ENCODE measurements around the gene ULBP1.
"Not testable (repeated sequence)": the region's sequence is repeated elsewhere in the genome, so short reads cannot be mapped to it uniquely, and the experiment has no call there.

Gene ULBP1

DNA sequence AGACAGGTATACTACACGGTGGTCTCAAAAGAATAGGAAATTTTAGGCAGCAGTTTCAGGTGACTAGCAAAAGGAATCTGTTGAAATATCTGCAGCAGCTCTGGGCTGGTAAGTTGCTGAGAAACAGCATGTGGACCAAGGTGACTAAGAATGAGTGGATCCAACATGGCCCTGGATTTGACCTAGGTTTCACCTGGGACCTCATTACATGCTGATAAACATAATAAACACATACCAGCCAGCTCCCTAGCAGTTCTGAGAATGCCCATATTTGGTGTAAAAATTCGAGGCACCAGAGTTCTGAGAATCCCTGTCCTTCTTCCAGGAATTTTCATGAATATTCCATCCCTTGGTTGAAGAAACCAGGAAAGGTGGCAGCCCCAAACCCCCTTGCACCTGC is 10.4 kb upstream of the ULBP1 start:
- not testable (repeated sequence) for H3K4me3 ChIP-seq (ENCODE audit: low read length in 2 of 2); H3K9me3 ChIP-seq (ENCODE audit: control insufficient read depth in 2 of 2, low read length in 2 of 2); H3K27ac ChIP-seq (ENCODE audit: low read length); H3K4me1 ChIP-seq (ENCODE audit: control insufficient read depth, insufficient read depth, low read length); H3K9ac ChIP-seq (ENCODE audit: low read length in 2 of 2); H3K36me3 ChIP-seq (ENCODE audit: control insufficient read depth in 2 of 2, insufficient read depth in 2 of 2, low read length in 2 of 2)
- H3K27me3 ChIP-seq (ENCODE audit: control insufficient read depth in 1 of 2, insufficient read depth in 2 of 2, low read length in 2 of 2): peaks cover 38 to 47% of the 10 kb centered on the region in 2 donors

DNA sequence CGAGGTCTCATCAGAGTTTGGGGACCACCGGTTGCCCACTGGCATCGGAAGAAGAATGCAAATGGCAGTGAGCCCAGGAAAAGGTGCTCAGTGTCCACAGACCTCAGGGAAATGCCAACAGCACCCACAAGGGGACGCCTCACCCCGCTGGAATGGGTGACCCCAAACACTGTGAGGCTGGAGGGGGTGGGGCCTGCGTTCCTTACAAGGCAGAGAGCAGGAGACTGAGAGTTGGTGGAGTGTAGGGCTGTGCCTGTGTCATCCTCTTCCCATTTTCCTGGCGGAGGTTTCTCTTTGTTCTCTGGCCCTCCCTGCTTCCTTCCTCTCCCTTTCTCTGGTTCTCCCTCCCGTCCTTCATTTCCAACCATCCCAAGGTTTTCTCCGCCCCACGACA is 9.8 kb upstream of the ULBP1 start:
- not testable (repeated sequence) for H3K4me3 ChIP-seq (ENCODE audit: low read length in 2 of 2); H3K9ac ChIP-seq (ENCODE audit: low read length in 2 of 2); H3K36me3 ChIP-seq (ENCODE audit: control insufficient read depth in 2 of 2, insufficient read depth in 2 of 2, low read length in 2 of 2); H3K9me3 ChIP-seq (ENCODE audit: control insufficient read depth in 2 of 2, low read length in 2 of 2); H3K4me1 ChIP-seq (ENCODE audit: control insufficient read depth, insufficient read depth, low read length); H3K27ac ChIP-seq (ENCODE audit: low read length)
- peaks cover 38 to 47% of the 10 kb centered on the region in 2 donors for H3K27me3 ChIP-seq (ENCODE audit: control insufficient read depth in 1 of 2, insufficient read depth in 2 of 2, low read length in 2 of 2)

DNA sequence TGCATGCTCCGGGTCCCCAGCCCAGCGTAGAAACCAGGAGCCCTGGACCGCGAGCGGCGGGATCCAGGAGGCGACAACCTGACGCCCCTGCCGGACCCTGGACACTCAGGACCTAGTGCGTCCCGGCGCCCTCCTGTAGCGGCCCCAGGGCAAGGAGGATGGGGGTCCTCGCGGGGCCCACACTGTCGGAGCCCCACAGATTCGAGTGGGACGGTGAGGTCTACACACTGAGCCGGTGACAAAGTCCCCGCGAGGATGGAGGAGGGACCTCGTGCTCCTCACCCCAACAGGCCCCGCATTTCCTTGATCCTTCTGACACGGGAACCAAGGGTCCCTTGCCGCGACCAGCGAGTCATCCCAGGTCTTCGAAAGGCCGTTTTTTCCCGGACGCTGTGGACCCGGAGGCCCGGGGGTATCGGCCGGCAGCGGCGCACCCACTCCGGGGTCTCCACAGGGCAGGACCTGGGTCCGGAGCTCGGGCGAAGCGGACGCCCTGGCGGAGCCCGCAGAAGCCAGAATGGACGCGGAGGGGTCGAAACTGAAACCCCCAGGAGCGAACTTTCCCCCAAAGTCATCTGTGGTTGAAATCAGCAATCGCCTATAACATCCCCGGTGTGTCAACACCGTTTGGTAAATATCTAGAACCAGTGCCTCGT is 9.3 kb upstream of the ULBP1 start:
- H3K4me1 ChIP-seq (ENCODE audit: control insufficient read depth, insufficient read depth, low read length); H3K27ac ChIP-seq (ENCODE audit: low read length); H3K9ac ChIP-seq (ENCODE audit: low read length in 2 of 2); H3K4me3 ChIP-seq (ENCODE audit: low read length in 2 of 2); H3K36me3 ChIP-seq (ENCODE audit: control insufficient read depth in 2 of 2, insufficient read depth in 2 of 2, low read length in 2 of 2); H3K9me3 ChIP-seq (ENCODE audit: control insufficient read depth in 2 of 2, low read length in 2 of 2): not testable (repeated sequence)
- peaks cover 38 to 52% of the 10 kb centered on the region in 2 donors for H3K27me3 ChIP-seq (ENCODE audit: control insufficient read depth in 1 of 2, insufficient read depth in 2 of 2, low read length in 2 of 2)

GRCh38 chr6:149954984-149955653 is 8.6 kb upstream of the ULBP1 start:
- H3K27me3 ChIP-seq (ENCODE audit: control insufficient read depth in 1 of 2, insufficient read depth in 2 of 2, low read length in 2 of 2): peaks cover 38 to 52% of the 10 kb centered on the region in 2 donors
- not testable (repeated sequence) for H3K36me3 ChIP-seq (ENCODE audit: control insufficient read depth in 2 of 2, insufficient read depth in 2 of 2, low read length in 2 of 2); H3K4me1 ChIP-seq (ENCODE audit: control insufficient read depth, insufficient read depth, low read length); H3K9ac ChIP-seq (ENCODE audit: low read length in 2 of 2); H3K27ac ChIP-seq (ENCODE audit: low read length); H3K9me3 ChIP-seq (ENCODE audit: control insufficient read depth in 2 of 2, low read length in 2 of 2); H3K4me3 ChIP-seq (ENCODE audit: low read length in 2 of 2)

- H3K4me3 ChIP-seq (ENCODE audit: low read length in 2 of 2); H3K9me3 ChIP-seq (ENCODE audit: control insufficient read depth in 2 of 2, low read length in 2 of 2); H3K9ac ChIP-seq (ENCODE audit: low read length in 2 of 2); H3K4me1 ChIP-seq (ENCODE audit: control insufficient read depth, insufficient read depth, low read length); H3K27ac ChIP-seq (ENCODE audit: low read length); H3K36me3 ChIP-seq (ENCODE audit: control insufficient read depth in 2 of 2, insufficient read depth in 2 of 2, low read length in 2 of 2): not testable (repeated sequence)
- peaks cover 36 to 51% of the 10 kb centered on the region in 2 donors for H3K27me3 ChIP-seq (ENCODE audit: control insufficient read depth in 1 of 2, insufficient read depth in 2 of 2, low read length in 2 of 2)
These were observed 8.0 kb upstream of the ULBP1 start for GRCh38 chr6:149955654-149956317.

GRCh38 chr6:149958124-149958523 is 5.6 kb upstream of the ULBP1 start:
- H3K27me3 ChIP-seq (ENCODE audit: control insufficient read depth in 1 of 2, insufficient read depth in 2 of 2, low read length in 2 of 2): peaks cover 35 to 36% of the 10 kb centered on the region in 2 donors
- H3K27ac ChIP-seq (ENCODE audit: low read length); H3K4me3 ChIP-seq (ENCODE audit: low read length in 2 of 2); H3K9me3 ChIP-seq (ENCODE audit: control insufficient read depth in 2 of 2, low read length in 2 of 2); H3K36me3 ChIP-seq (ENCODE audit: control insufficient read depth in 2 of 2, insufficient read depth in 2 of 2, low read length in 2 of 2); H3K9ac ChIP-seq (ENCODE audit: low read length in 2 of 2); H3K4me1 ChIP-seq (ENCODE audit: control insufficient read depth, insufficient read depth, low read length): not testable (repeated sequence)

DNA sequence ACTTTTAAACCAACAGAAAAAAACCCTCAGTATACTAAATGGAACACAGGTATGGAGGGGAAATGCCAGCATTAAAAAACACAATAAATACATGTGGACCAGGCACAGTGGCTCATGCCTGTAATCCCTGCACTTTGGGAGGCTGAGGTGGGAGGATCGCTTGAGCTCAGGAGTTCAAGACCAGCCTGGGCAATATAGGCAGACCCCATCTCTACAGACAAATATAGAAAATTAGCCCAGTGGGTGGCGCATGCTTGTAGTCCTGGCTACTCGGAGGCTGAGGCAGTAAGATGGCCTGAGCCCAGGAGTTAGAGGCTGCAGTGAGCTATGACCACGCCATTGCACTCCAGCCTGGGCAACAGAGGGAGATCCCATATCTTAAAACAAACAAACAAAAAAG is 3.9 kb upstream of the ULBP1 start:
- Histone ChIP-seq H3K27me3 (ENCODE audit: control insufficient read depth in 1 of 2, insufficient read depth in 2 of 2, low read length in 2 of 2) (peaks cover 43 to 50% of the 10 kb centered on the region in 2 donors), H3K4me1 (ENCODE audit: control insufficient read depth, insufficient read depth, low read length) (peaks cover 12% of the 10 kb centered on the region)
- not testable (repeated sequence) for H3K27ac ChIP-seq (ENCODE audit: low read length); H3K9me3 ChIP-seq (ENCODE audit: control insufficient read depth in 2 of 2, low read length in 2 of 2); H3K9ac ChIP-seq (ENCODE audit: low read length in 2 of 2); H3K36me3 ChIP-seq (ENCODE audit: control insufficient read depth in 2 of 2, insufficient read depth in 2 of 2, low read length in 2 of 2); H3K4me3 ChIP-seq (ENCODE audit: low read length in 2 of 2)

DNA sequence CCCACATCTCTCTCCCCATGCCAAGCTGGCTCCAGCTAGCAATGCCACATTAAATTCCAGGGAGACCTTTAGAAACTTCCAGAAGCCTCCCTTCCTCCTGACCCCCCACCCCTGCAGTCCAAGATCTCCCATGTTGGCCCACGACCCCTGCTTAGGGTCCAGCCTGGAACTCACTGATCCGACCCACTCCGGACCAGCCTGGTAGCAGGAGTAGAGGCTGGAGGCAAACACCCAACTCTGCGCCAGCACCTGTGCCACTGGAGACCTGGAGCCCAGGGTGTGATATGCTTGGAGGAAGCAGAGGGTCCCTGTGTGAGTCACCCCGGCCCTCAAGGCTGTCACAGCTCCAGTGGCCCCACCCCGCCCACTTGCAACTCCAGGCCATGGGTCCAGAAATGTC is 3.3 kb upstream of the ULBP1 start:
- Histone ChIP-seq H3K4me1 (ENCODE audit: control insufficient read depth, insufficient read depth, low read length) (peaks cover 18% of the 10 kb centered on the region), H3K9ac (ENCODE audit: low read length in 2 of 2) (no peak overlapping the region), H3K27ac (ENCODE audit: low read length) (no peak overlapping the region), H3K36me3 (ENCODE audit: control insufficient read depth in 2 of 2, insufficient read depth in 2 of 2, low read length in 2 of 2) (no peaks in the 10 kb centered on the region), H3K4me3 (ENCODE audit: low read length in 2 of 2) (no peak overlapping the region), H3K27me3 (ENCODE audit: control insufficient read depth in 1 of 2, insufficient read depth in 2 of 2, low read length in 2 of 2) (peaks cover 49 to 52% of the 10 kb centered on the region in 2 donors), H3K9me3 (ENCODE audit: control insufficient read depth in 2 of 2, low read length in 2 of 2) (no peaks in the 10 kb centered on the region)

DNA sequence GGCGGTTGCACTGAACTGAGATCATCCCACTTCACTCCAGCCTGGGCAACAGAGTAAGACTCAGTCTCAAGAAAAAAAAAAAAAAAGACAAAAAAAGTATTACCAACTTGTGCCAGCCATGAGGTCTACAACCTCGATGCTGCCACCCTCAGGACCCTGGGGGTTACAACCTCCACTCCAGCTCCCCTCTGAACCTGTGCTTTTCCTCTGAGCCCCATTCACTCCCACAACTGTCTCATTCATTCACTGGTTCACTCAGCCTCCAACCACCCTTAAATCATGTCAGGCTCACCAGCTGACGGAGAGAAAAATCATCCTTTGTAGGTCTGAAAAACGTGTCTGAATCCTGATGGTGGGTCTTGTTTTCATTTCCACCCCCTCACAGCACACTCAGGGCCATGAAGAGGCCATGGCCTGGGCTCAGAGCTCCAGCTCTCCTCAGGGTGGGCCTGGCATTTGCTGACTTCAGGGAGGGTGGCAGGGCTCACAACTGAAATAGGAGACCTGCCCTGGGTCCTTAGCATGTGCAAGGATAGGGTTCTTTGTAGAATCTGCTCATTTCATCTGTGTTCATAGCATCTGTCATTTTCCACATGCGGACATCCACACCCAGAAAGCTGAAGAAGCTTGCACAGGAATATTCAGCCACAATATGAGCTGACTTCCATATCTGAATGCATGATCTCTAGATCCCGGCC is 1.9 kb upstream of the ULBP1 start:
- H3K4me3 ChIP-seq (ENCODE audit: low read length in 2 of 2): no peak overlapping the region
- H3K9me3 ChIP-seq (ENCODE audit: control insufficient read depth in 2 of 2, low read length in 2 of 2): no peaks in the 10 kb centered on the region
- H3K9ac ChIP-seq (ENCODE audit: low read length in 2 of 2): no peak overlapping the region
- H3K36me3 ChIP-seq (ENCODE audit: control insufficient read depth in 2 of 2, insufficient read depth in 2 of 2, low read length in 2 of 2): no peaks in the 10 kb centered on the region
- no peak overlapping the region for H3K27ac ChIP-seq (ENCODE audit: low read length)
- H3K4me1 ChIP-seq (ENCODE audit: control insufficient read depth, insufficient read depth, low read length): peaks cover 18% of the 10 kb centered on the region
- peaks cover 45 to 55% of the 10 kb centered on the region in 2 donors for H3K27me3 ChIP-seq (ENCODE audit: control insufficient read depth in 1 of 2, insufficient read depth in 2 of 2, low read length in 2 of 2)

DNA sequence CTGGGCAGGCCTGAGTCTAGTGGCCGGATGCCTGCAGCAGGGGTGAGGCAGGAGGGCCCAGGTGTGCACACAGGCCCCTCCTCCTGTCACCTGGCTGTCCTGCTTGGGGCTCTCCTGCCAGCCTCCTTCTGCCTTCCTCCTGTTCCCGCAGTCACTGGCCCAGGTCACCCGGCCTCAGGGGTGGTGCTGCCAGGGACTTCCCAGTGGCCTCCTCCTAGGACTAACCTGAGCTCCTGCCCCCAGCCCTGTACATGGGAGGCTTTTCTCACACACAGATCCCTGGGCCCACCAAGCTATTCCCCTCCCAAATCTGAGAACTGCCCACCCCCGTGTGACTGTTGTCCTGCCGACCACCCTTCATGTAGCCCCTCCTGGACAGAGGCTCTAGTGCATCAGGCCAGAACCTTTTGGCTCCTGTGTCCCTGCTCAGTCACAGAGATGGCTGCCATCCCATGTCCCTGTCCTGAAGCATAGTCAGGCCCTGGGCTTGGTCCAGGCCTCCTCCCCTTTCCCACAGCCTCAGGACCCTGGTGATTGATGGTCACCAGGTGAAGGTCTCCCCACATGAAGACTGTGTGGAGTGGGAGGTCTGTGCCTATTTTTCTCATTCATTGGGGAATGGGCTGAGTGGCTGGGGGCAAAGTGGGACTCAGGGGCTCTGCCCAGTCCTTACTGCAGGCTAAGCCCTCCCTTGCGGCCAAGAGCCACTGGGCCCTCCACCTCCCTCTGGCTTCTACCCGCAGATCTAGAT is 1.1 kb upstream of the ULBP1 start:
- H3K4me1 ChIP-seq (ENCODE audit: control insufficient read depth, insufficient read depth, low read length): peaks cover 18% of the 10 kb centered on the region
- H3K27ac ChIP-seq (ENCODE audit: low read length): no peak overlapping the region
- no peak overlapping the region for H3K9ac ChIP-seq (ENCODE audit: low read length in 2 of 2)
- no peaks in the 10 kb centered on the region for H3K36me3 ChIP-seq (ENCODE audit: control insufficient read depth in 2 of 2, insufficient read depth in 2 of 2, low read length in 2 of 2)
- peaks cover 45 to 57% of the 10 kb centered on the region in 2 donors for H3K27me3 ChIP-seq (ENCODE audit: control insufficient read depth in 1 of 2, insufficient read depth in 2 of 2, low read length in 2 of 2)
- H3K9me3 ChIP-seq (ENCODE audit: control insufficient read depth in 2 of 2, low read length in 2 of 2): no peaks in the 10 kb centered on the region
- no peak overlapping the region for H3K4me3 ChIP-seq (ENCODE audit: low read length in 2 of 2)

All from stomach smooth muscle (tissue), 2 donors.